RCC 7860 (cell line): ENCODE data around the gene EML6.
A peak's percentile ranks its signal among the peaks of the same experiment; 100 is the strongest.
"Not testable (repeated sequence)": the region's sequence is repeated elsewhere in the genome, so short reads cannot be mapped to it uniquely, and the experiment has no call there.

Experiments used
- DNase-seq: peaks from one replicate; pipeline ENCODE4 v3.0.0-alpha.2; 2015; ENCODE audit warnings: low spot score
- FAIRE-seq: peaks from 2 replicates; lab custom pipeline; 2012; peaks lifted over from hg19 to GRCh38; lab: Jason Lieb, UNC

The EML6 gene

GRCh38 chr2:54979321-54980044 is 256.0 kb downstream of the EML6 start:
- FAIRE-seq = no peak
- no peak for DNase-seq

- no peak for DNase-seq
- FAIRE-seq = no peak
These were observed 257.9 kb downstream of the EML6 start for GRCh38 chr2:54981385-54981784.

GRCh38 chr2:54983345-54984220 is 260.1 kb downstream of the EML6 start:
- FAIRE-seq (peak; percentile 77), DNase-seq (peak; percentile 54)

GRCh38 chr2:54984476-54984875 is 261.0 kb downstream of the EML6 start:
- FAIRE-seq (no peak), DNase-seq (peak; percentile 16)

GRCh38 chr2:54986264-54986663 is 262.8 kb downstream of the EML6 start:
- no peak for FAIRE-seq
- DNase-seq = no peak

GRCh38 chr2:54988612-54989011 is 265.1 kb downstream of the EML6 start:
- DNase-seq (no peak), FAIRE-seq (no peak)

GRCh38 chr2:54990694-54991093 is 267.2 kb downstream of the EML6 start:
- not testable (repeated sequence) for DNase-seq, FAIRE-seq

- FAIRE-seq = no peak
- no peak for DNase-seq
These were observed 272.1 kb downstream of the EML6 start for GRCh38 chr2:54995553-54995952.

- no peak for FAIRE-seq
- no peak for DNase-seq
These were observed 274.4 kb downstream of the EML6 start for GRCh38 chr2:54997826-54998225.

GRCh38 chr2:54999182-54999581 is 275.7 kb downstream of the EML6 start:
- no peak for DNase-seq
- no peak for FAIRE-seq

- DNase-seq (no peak), FAIRE-seq (no peak)
These were observed 276.9 kb downstream of the EML6 start for GRCh38 chr2:55000341-55000740.

- DNase-seq (no peak), FAIRE-seq (no peak)
These were observed 278.3 kb downstream of the EML6 start for GRCh38 chr2:55001716-55002115.

GRCh38 chr2:55003706-55004639 is 280.5 kb downstream of the EML6 start:
- FAIRE-seq = no peak
- no peak for DNase-seq

GRCh38 chr2:55006306-55006705 is 282.8 kb downstream of the EML6 start:
- no peak for DNase-seq
- no peak for FAIRE-seq

- FAIRE-seq (no peak), DNase-seq (no peak)
These were observed 286.0 kb downstream of the EML6 start for GRCh38 chr2:55009277-55010060.

- FAIRE-seq = no peak
These were observed 286.7 kb downstream of the EML6 start for GRCh38 chr2:55010149-55010591.

GRCh38 chr2:55010915-55011314 is 287.5 kb downstream of the EML6 start:
- peak; percentile 84 for FAIRE-seq
- peak; percentile 63 for DNase-seq

More at GRCh38 chr2:55010149-55010591, 286.7 kb downstream of the EML6 start:
- peak; percentile 41 for DNase-seq

- DNase-seq (no peak), FAIRE-seq (peak; percentile 76)
These were observed 288.6 kb downstream of the EML6 start for GRCh38 chr2:55011831-55012671.
